GM12865 (cell line): Measurements from ENCODE around the gene C6orf118.

ENCODE experiments used
- DNase-seq: peaks from one replicate; pipeline ENCODE4 v3.0.0; 2010; ENCODE audit warnings: low read depth
- H3K4me3 ChIP-seq: 2 replicates; pipeline ENCODE4 v1.5.1; 2011; ENCODE audit warnings: mild to moderate bottlenecking, low read depth, low read length, control low read depth
- CTCF ChIP-seq: IDR thresholded peaks from 2 replicates; pipeline ENCODE4 v1.5.1; 2011; ENCODE audit warnings: low read length, control low read depth, low read depth, inconsistent platforms; ENCODE audit not compliant: insufficient read depth; ENCODE audit errors: missing control alignments

C6orf118 gene

GRCh38 chr6:165232731-165233488, 76.5 kb downstream of the C6orf118 start:
- no peak overlapping the region for H3K4me3 ChIP-seq
- no peak for TF ChIP-seq CTCF

GRCh38 chr6:165231581-165232561, 77.5 kb downstream of the C6orf118 start:
- peak; percentile 27 for DNase-seq
- H3K4me3 ChIP-seq, result no peak overlapping the region
- TF ChIP-seq CTCF, result peak; percentile 28

More at GRCh38 chr6:165232731-165233488, 76.5 kb downstream of the C6orf118 start:
- DNase-seq, result no peak

GRCh38 chr6:165231177-165231576, 78.2 kb downstream of the C6orf118 start:
- TF ChIP-seq CTCF, result no peak
- H3K4me3 ChIP-seq, result no peak overlapping the region

More at GRCh38 chr6:165231177-165231576, 78.2 kb downstream of the C6orf118 start:
- no peak for DNase-seq
